PC-3 (cell line): ENCODE data around the gene SMIM7. TPM values are rescaled to one million over a fixed set of nuclear protein-coding genes. Genes with fewer than 3 reads are reported as not detected.

ENCODE experiments used
- ATAC-seq: fragments of 200-7000 bp; cut with Tn5 transposase; 2 replicates; pipeline ENCODE4 v1.9.1; 2020; ENCODE audit warnings: mild to moderate bottlenecking, moderate library complexity
- BruUV-seq: library from RNA; stranded (reverse); fragments of 400-500 nt; replicated peaks from 2 replicates; lab custom pipeline; 2021; lab: Mats Ljungman, UMichigan
- CTCF ChIA-PET: fragments of 300-600 bp; sonication (Branson Sonifier 250); formaldehyde crosslinking; loops from one replicate; lab custom pipeline; 2022; ENCODE audit warnings: antibody characterized with exemption; lab: Charles Lee
- POLR2A ChIA-PET: fragments of 300-600 bp; sonication (Branson Sonifier 250); formaldehyde crosslinking; loops from one replicate; lab custom pipeline; 2022; ENCODE audit warnings: antibody characterized with exemption; ENCODE audit not compliant: unreplicated experiment; lab: Charles Lee
- DNase-seq: peaks from one replicate; pipeline ENCODE4 v3.0.0-alpha.2; 2015
- H2AFZ ChIP-seq: fragments of 300-600 bp; sonication (generic); 2 replicates; pipeline ENCODE4 v1.6.0; 2016; ENCODE audit warnings: antibody characterized with exemption, low read length
- H3F3A ChIP-seq: fragments of 300-600 bp; sonication (generic); one replicate; pipeline ENCODE4 v1.6.0; 2017; ENCODE audit warnings: antibody characterized with exemption, low read length, control low read depth, mild to moderate bottlenecking; ENCODE audit not compliant: unreplicated experiment
- H3K27ac ChIP-seq: fragments of 300-600 bp; sonication (generic); 2 replicates; pipeline ENCODE4 v1.5.1; 2016; ENCODE audit warnings: mild to moderate bottlenecking, low read length
- H3K27me3 ChIP-seq: fragments of 300-600 bp; sonication (generic); 2 replicates; pipeline ENCODE4 v1.6.1; 2016; ENCODE audit warnings: low read length, mixed read lengths
- H3K36me3 ChIP-seq: fragments of 300-600 bp; sonication (generic); 2 replicates; pipeline ENCODE4 v1.6.1; 2016; ENCODE audit warnings: low read depth, mixed run types, low read length, mixed read lengths
- H3K4me1 ChIP-seq: fragments of 300-600 bp; sonication (generic); 2 replicates; pipeline ENCODE4 v1.5.1; 2016; ENCODE audit warnings: low read length; ENCODE audit not compliant: insufficient read depth
- H3K4me2 ChIP-seq: fragments of 300-600 bp; sonication (generic); 2 replicates; pipeline ENCODE4 v1.6.0; 2016; ENCODE audit warnings: low read length
- H3K4me3 ChIP-seq: fragments of 300-600 bp; sonication (generic); 2 replicates; pipeline ENCODE4 v1.5.1; 2016; ENCODE audit warnings: mild to moderate bottlenecking, low read length, mixed read lengths
- H3K79me2 ChIP-seq: fragments of 300-600 bp; sonication (generic); 2 replicates; pipeline ENCODE4 v1.6.1; 2017; ENCODE audit warnings: low read length, mixed read lengths
- H3K9ac ChIP-seq: fragments of 300-600 bp; sonication (generic); 2 replicates; pipeline ENCODE4 v1.6.0; 2016; ENCODE audit warnings: mild to moderate bottlenecking, low read length
- H3K9me2 ChIP-seq: fragments of 300-600 bp; sonication (generic); replicated peaks from 2 replicates; pipeline ENCODE4 v1.6.1; 2016; ENCODE audit warnings: mixed run types, low read length, mixed read lengths
- H3K9me3 ChIP-seq: fragments of 300-600 bp; sonication (generic); 2 replicates; pipeline ENCODE4 v1.6.1; 2016; ENCODE audit warnings: low read length, mixed read lengths
- H4K20me1 ChIP-seq: fragments of 300-600 bp; sonication (generic); 2 replicates; pipeline ENCODE4 v1.6.1; 2016; ENCODE audit warnings: low read length, mixed read lengths
- CTCF ChIP-seq: fragments of 300-600 bp; sonication (generic); conservative IDR thresholded peaks from 2 replicates; pipeline ENCODE4 v1.5.1; 2017; ENCODE audit warnings: antibody characterized with exemption, low read depth, mild to moderate bottlenecking, low read length
- EZH2 ChIP-seq: fragments of 300-600 bp; sonication (generic); IDR thresholded peaks from one replicate; pipeline ENCODE4 v1.6.1; 2017; ENCODE audit warnings: antibody characterized with exemption, mild to moderate bottlenecking, low read length; ENCODE audit not compliant: unreplicated experiment
- EZH2phosphoT487 ChIP-seq: fragments of 300-600 bp; sonication (generic); IDR thresholded peaks from 2 replicates; pipeline ENCODE4 v1.6.1; 2018; ENCODE audit warnings: mild to moderate bottlenecking, antibody characterized with exemption, low read length, borderline replicate concordance
- intact Hi-C: fragments of 100-400 bp; cut with micrococcal nuclease; formaldehyde crosslinking; loops from 2 replicates; pipeline ENCODE4 v1.9.0; 2023
- total RNA-seq: library from RNA; depleted of rRNA; stranded (reverse); fragments of >200 nt; gene quantifications from 2 replicates; pipeline ENCODE4 v1.2.3, GENCODE V29; 2014

The SMIM7 gene
- total RNA-seq, 1 experiment from 2014 or later: 74.1 TPM

- no peaks in the 10 kb centered on the region for H3K9me3 ChIP-seq
- peak overlapping the region; percentile 98 for H3K9ac ChIP-seq
- H2AFZ ChIP-seq: no peak overlapping the region
- BruUV-seq: no TSS peak
- CTCF ChIA-PET: interaction anchor here (0.6 kb wide), 2 partner anchors 13 to 32 kb away, joined by 3 read pairs; no protein-coding TSS in a partner anchor
- POLR2A ChIA-PET: no interaction called here
- H3K4me3 ChIP-seq: peak overlapping the region; percentile 92
- H3K36me3 ChIP-seq: peaks cover 31% of the 10 kb centered on the region
- ATAC-seq: no peak
- H3K27ac ChIP-seq: no peak overlapping the region
- intact Hi-C loops: loop anchor here (5.0 kb wide), 1 partner anchor 55 kb away; the partner anchor contains the start of gene SLC35E1
- H3K27me3 ChIP-seq: no peaks in the 10 kb centered on the region
- TF ChIP-seq EZH2: no peak
- no peak for TF ChIP-seq EZH2phosphoT487
- no peak for TF ChIP-seq CTCF
- peaks cover 59% of the 10 kb centered on the region for H3K79me2 ChIP-seq
- H3F3A ChIP-seq: peaks cover 6% of the 10 kb centered on the region
- H3K4me2 ChIP-seq: peak overlapping the region; percentile 87
- no peak for DNase-seq
- peaks cover 19% of the 10 kb centered on the region for H3K4me1 ChIP-seq
- no peaks in the 10 kb centered on the region for H3K9me2 ChIP-seq
- peaks cover 51% of the 10 kb centered on the region for H4K20me1 ChIP-seq
These were observed 32.6 kb downstream of the SMIM7 start for GRCh38 chr19:16627193-16627927.

GRCh38 chr19:16626796-16627192 is 33.1 kb downstream of the SMIM7 start:
- Histone ChIP-seq H3K4me2 (peak overlapping the region; percentile 87), H3K27ac (no peak overlapping the region), H4K20me1 (peaks cover 57% of the 10 kb centered on the region), H3K9ac (peak overlapping the region; percentile 98), H3K9me3 (no peaks in the 10 kb centered on the region), H3K4me3 (peak overlapping the region; percentile 92), H3K9me2 (no peaks in the 10 kb centered on the region), H3F3A (peaks cover 6% of the 10 kb centered on the region), H3K79me2 (peaks cover 65% of the 10 kb centered on the region), H2AFZ (no peak overlapping the region), H3K4me1 (peaks cover 19% of the 10 kb centered on the region), H3K27me3 (no peaks in the 10 kb centered on the region), H3K36me3 (peaks cover 29% of the 10 kb centered on the region)
- CTCF ChIA-PET: interaction anchor here (0.6 kb wide), 2 partner anchors 13 to 33 kb away, joined by 3 read pairs; no protein-coding TSS in a partner anchor
- POLR2A ChIA-PET: no interaction called here
- ATAC-seq: no peak
- no TSS peak for BruUV-seq
- intact Hi-C loops: loop anchor here (5.0 kb wide), 1 partner anchor 54 kb away; the partner anchor contains the start of gene SLC35E1
- DNase-seq: no peak
- no peak for TF ChIP-seq EZH2phosphoT487
- TF ChIP-seq EZH2: no peak
- no peak for TF ChIP-seq CTCF
